H1 (cell line): ENCODE data around the gene KCNQ1. TPM values are rescaled to one million over a fixed set of nuclear protein-coding genes. Genes with fewer than 3 reads are reported as not detected.

ENCODE experiments used
- CTCF ChIA-PET: fragments of 300-600 bp; sonication (Branson Sonifier 250); formaldehyde crosslinking; loops from one replicate; lab custom pipeline; 2021; ENCODE audit not compliant: partially characterized antibody; lab: Charles Lee
- POLR2A ChIA-PET: fragments of 300-600 bp; sonication (Branson Sonifier 250); formaldehyde crosslinking; loops from one replicate; lab custom pipeline; 2021; ENCODE audit warnings: inconsistent platforms; ENCODE audit not compliant: partially characterized antibody; lab: Charles Lee
- DNase-seq, 2 experiments: peaks; one replicate each; pipeline versions ENCODE4 v3.0.0 to v3.0.0-alpha.2; 2010 to 2022; ENCODE audit warnings: low spot score in 2 of 2, low read depth in 1 of 2, mixed read lengths in 1 of 2
- FAIRE-seq: peaks from 2 replicates; lab custom pipeline; 2011; peaks lifted over from hg19 to GRCh38; lab: Jason Lieb, UNC
- H2AFZ ChIP-seq: 2 replicates; pipeline ENCODE4 v1.8.1; 2012; ENCODE audit warnings: low read length, inconsistent platforms
- H2AK5ac ChIP-seq: 2 replicates; pipeline ENCODE4 v1.6.1; 2013; ENCODE audit warnings: low read depth, low read length
- H2BK120ac ChIP-seq: replicated peaks from 2 replicates; pipeline ENCODE3; 2013; ENCODE audit warnings: low read depth, low read length, inconsistent platforms
- H2BK12ac ChIP-seq: 2 replicates; pipeline ENCODE4 v1.6.1; 2013; ENCODE audit warnings: low read depth, low read length
- H2BK15ac ChIP-seq: 2 replicates; pipeline ENCODE4 v1.6.1; 2013; ENCODE audit warnings: low read length
- H2BK20ac ChIP-seq: 2 replicates; pipeline ENCODE4 v1.6.1; 2013; ENCODE audit warnings: low read length
- H2BK5ac ChIP-seq: 2 replicates; pipeline ENCODE4 v1.6.1; 2013; ENCODE audit warnings: low read depth, low read length
- H3K14ac ChIP-seq: 2 replicates; pipeline ENCODE4 v1.6.1; 2013; ENCODE audit warnings: inconsistent platforms; ENCODE audit not compliant: insufficient read length
- H3K18ac ChIP-seq: 2 replicates; pipeline ENCODE4 v1.6.1; 2013; ENCODE audit warnings: low read length; ENCODE audit errors: extremely low read depth
- H3K23ac ChIP-seq: 2 replicates; pipeline ENCODE4 v1.6.1; 2013; ENCODE audit warnings: inconsistent platforms; ENCODE audit not compliant: insufficient read length
- H3K23me2 ChIP-seq: 2 replicates; pipeline ENCODE4 v1.6.1; 2013; ENCODE audit warnings: low read depth, low read length
- H3K27ac ChIP-seq: 2 replicates; pipeline ENCODE4 v1.6.1; 2011; ENCODE audit warnings: low read depth, low read length, inconsistent platforms
- H3K27me3 ChIP-seq, 4 experiments: replicated peaks in 1 of 4; 1 replicate in 1 of 4; 2 replicates in 3 of 4; pipeline versions ENCODE4 v1.6.1 to v1.8.1; 2011 to 2013; ENCODE audit warnings: low read length in 3 of 4, mild to moderate bottlenecking in 3 of 4, inconsistent platforms in 2 of 4, mixed read lengths in 2 of 4, moderate library complexity in 1 of 4; ENCODE audit not compliant: control insufficient read depth in 3 of 4, insufficient read depth in 3 of 4; ENCODE audit errors: extremely low read depth in 1 of 4
- H3K36me3 ChIP-seq, 4 experiments: 2 replicates each; pipeline versions ENCODE4 v1.6.1 to v1.8.1; 2011 to 2013; ENCODE audit warnings: mild to moderate bottlenecking in 4 of 4, low read length in 3 of 4, moderate library complexity in 2 of 4, control low read depth in 1 of 4, inconsistent platforms in 1 of 4; ENCODE audit not compliant: insufficient read depth in 4 of 4, control insufficient read depth in 2 of 4
- H3K4ac ChIP-seq: replicated peaks from 2 replicates; pipeline ENCODE3; 2013; ENCODE audit warnings: low read length, low read depth, mixed read lengths, inconsistent platforms; ENCODE audit not compliant: insufficient read length
- H3K4me1 ChIP-seq, 4 experiments: replicated peaks in 1 of 4; 1 replicate in 1 of 4; 2 replicates in 3 of 4; pipeline versions ENCODE4 v1.6.1 to v1.8.1; 2011 to 2013; ENCODE audit warnings: low read length in 3 of 4, inconsistent platforms in 2 of 4, mixed read lengths in 1 of 4; ENCODE audit not compliant: insufficient read depth in 4 of 4, control insufficient read depth in 3 of 4
- H3K4me2 ChIP-seq, 2 experiments: 2 replicates each; pipeline versions ENCODE4 v1.6.1 to v1.8.1; 2011 to 2013; ENCODE audit warnings: low read depth in 2 of 2, low read length in 2 of 2, control low read depth in 1 of 2, inconsistent platforms in 1 of 2, mild to moderate bottlenecking in 1 of 2; ENCODE audit not compliant: insufficient read depth in 1 of 2
- H3K4me3 ChIP-seq, 4 experiments: fragments of 200-600, 300-600 bp in 1 of 4; sonication (generic), shearing (Covaris generic), sonication (Bioruptor Twin) in 1 of 4; 2 replicates each; pipeline versions ENCODE4 v1.5.1 to v1.8.1; 2011 to 2016; ENCODE audit warnings: low read length in 4 of 4, low read depth in 3 of 4, control low read depth in 2 of 4, inconsistent platforms in 2 of 4, mild to moderate bottlenecking in 2 of 4, mixed read lengths in 1 of 4, moderate library complexity in 1 of 4; ENCODE audit not compliant: insufficient read depth in 2 of 4; ENCODE audit errors: extremely low read depth in 1 of 4
- H3K56ac ChIP-seq: replicated peaks from 2 replicates; pipeline ENCODE3; 2013; ENCODE audit warnings: low read depth, mild to moderate bottlenecking, mixed read lengths, low read length, inconsistent platforms; ENCODE audit not compliant: insufficient read length
- H3K79me1 ChIP-seq: 2 replicates; pipeline ENCODE4 v1.6.1; 2013; ENCODE audit warnings: low read depth, low read length, control low read depth
- H3K79me2 ChIP-seq, 2 experiments: 2 replicates each; pipeline versions ENCODE4 v1.6.1 to v1.8.1; 2012 to 2013; ENCODE audit warnings: low read length in 2 of 2, mild to moderate bottlenecking in 2 of 2, inconsistent platforms in 1 of 2; ENCODE audit not compliant: insufficient read depth in 2 of 2, control insufficient read depth in 1 of 2
- H3K9ac ChIP-seq, 4 experiments: replicated peaks in 1 of 4; 1 replicate in 1 of 4; 2 replicates in 3 of 4; pipeline versions ENCODE4 v1.6.1 to v1.8.1; 2011 to 2013; ENCODE audit warnings: low read depth in 3 of 4, low read length in 3 of 4, control low read depth in 2 of 4, mild to moderate bottlenecking in 2 of 4, moderate library complexity in 2 of 4, inconsistent platforms in 1 of 4; ENCODE audit errors: extremely low read depth in 1 of 4
- H3K9me3 ChIP-seq, 2 experiments: 2 replicates each; pipeline versions ENCODE4 v1.6.1 to v1.8.1; 2012 to 2013; ENCODE audit warnings: mild to moderate bottlenecking in 2 of 2, moderate library complexity in 2 of 2, control low read depth in 1 of 2, inconsistent platforms in 1 of 2, low read depth in 1 of 2, low read length in 1 of 2, mixed read lengths in 1 of 2; ENCODE audit not compliant: insufficient read depth in 2 of 2
- H4K20me1 ChIP-seq, 2 experiments: replicated peaks in 1 of 2; 2 replicates each; pipeline versions ENCODE3 to v1.8.1; 2011 to 2013; ENCODE audit warnings: inconsistent platforms in 2 of 2, low read length in 2 of 2, mild to moderate bottlenecking in 1 of 2; ENCODE audit not compliant: insufficient read depth in 2 of 2, control insufficient read depth in 1 of 2
- H4K5ac ChIP-seq: 2 replicates; pipeline ENCODE4 v1.6.1; 2013; ENCODE audit warnings: low read length, low read depth, mixed read lengths, inconsistent platforms; ENCODE audit not compliant: insufficient read length
- H4K8ac ChIP-seq: 2 replicates; pipeline ENCODE4 v1.8.0; 2013; ENCODE audit warnings: mild to moderate bottlenecking, moderate library complexity, low read length, inconsistent platforms; ENCODE audit not compliant: insufficient read depth; ENCODE audit errors: extremely low read depth
- H4K91ac ChIP-seq: replicated peaks from 2 replicates; pipeline ENCODE3; 2013; ENCODE audit warnings: low read length, mixed read lengths, inconsistent platforms; ENCODE audit not compliant: insufficient read length
- CEBPB ChIP-seq: IDR thresholded peaks from 2 replicates; pipeline ENCODE4 v1.6.1; 2012; ENCODE audit warnings: low read depth, low read length
- EGR1 ChIP-seq: IDR thresholded peaks from 2 replicates; pipeline ENCODE4 v1.6.1; 2011; ENCODE audit warnings: low read depth, low read length, borderline replicate concordance
- POU5F1 ChIP-seq: IDR thresholded peaks from 2 replicates; pipeline ENCODE4 v1.6.1; 2011; ENCODE audit warnings: low read depth, mild to moderate bottlenecking, low read length, moderate library complexity
- RFX5 ChIP-seq: IDR thresholded peaks from 2 replicates; pipeline ENCODE4 v1.6.1; 2011; ENCODE audit warnings: low read depth, low read length, improper control_type of control experiment, borderline replicate concordance
- SP1 ChIP-seq: IDR thresholded peaks from 2 replicates; pipeline ENCODE4 v1.6.1; 2011; ENCODE audit warnings: low read depth, low read length
- SP4 ChIP-seq: IDR thresholded peaks from 2 replicates; pipeline ENCODE4 v1.6.1; 2012; ENCODE audit warnings: low read length, inconsistent platforms
- USF2 ChIP-seq: IDR thresholded peaks from 2 replicates; pipeline ENCODE4 v1.6.1; 2011; ENCODE audit warnings: low read length, improper control_type of control experiment
- WGBS, 2 experiments: shearing (Covaris generic) in 1 of 2; methylation state at CpG; one replicate each; pipeline versions ENCODE4 v1.1.6 to v1.1.7; 2013 to 2015; ENCODE audit warnings: low lambda C conversion rate in 2 of 2, mixed read lengths in 2 of 2, inconsistent platforms in 1 of 2, low coverage in 1 of 2, missing lambda C conversion rate in 1 of 2; ENCODE audit not compliant: insufficient replicate concordance in 2 of 2, insufficient coverage in 1 of 2, insufficient read length in 1 of 2; ENCODE audit errors: extremely low coverage in 1 of 2, missing lambda C conversion rate in 1 of 2; 5-methylcytosine and 5-hydroxymethylcytosine counted together
- polyA plus RNA-seq, 7 experiments: library from polyadenylated mRNA; depleted of rRNA in 3 of 7; stranded (reverse) in 5 of 7; unstranded in 2 of 7; fragments of >200 nt in 5 of 7; fragments of 200-250 nt in 2 of 7; gene quantifications; 1 replicate in 5 of 7; 2 replicates in 1 of 7; 4 replicates in 1 of 7; pipeline versions ENCODE4 v1.2.1 to v1.2.3, GENCODE V29; 2011 to 2013; ENCODE audit warnings: missing spikeins in 2 of 7, mixed read lengths in 2 of 7
- total RNA-seq: library from RNA; stranded (reverse); fragmentation: NEBNext Ultra II Directional; extraction: Animal tissue kit (Norgen Biotek cat#: 25700); gene quantifications from 2 replicates; pipeline ENCODE4 v1.2.1, GENCODE V29; 2021

KCNQ1 gene
- total and polyA plus RNA-seq, 2 of the 8 experiments (the other 6 are each of a cell fraction or from before 2014, with no cell fraction given): 1.9 to 2.0 TPM

- Histone ChIP-seq H3K4ac (no peak overlapping the region), H3K4me3 (no peak overlapping the region), H2BK5ac (no peak overlapping the region), H2BK15ac (no peak overlapping the region), H3K4me2 (no peak overlapping the region), H2AFZ (no peak overlapping the region), H3K14ac (no peak overlapping the region), H3K27me3 (peaks cover 0 to 8% (median 0%) of the 10 kb centered on the region in 4 experiments; a peak in 1 of 7 replicates), H2AK5ac (no peak overlapping the region), H4K8ac (peak overlapping the region; percentile 20), H2BK20ac (no peak overlapping the region), H3K23me2 (peaks cover 19% of the 10 kb centered on the region; the same call in 1 of the 2 replicates), H4K5ac (no peak overlapping the region), H3K36me3 (no peaks in the 10 kb centered on the region), H4K91ac (no peak overlapping the region), H3K27ac (no peak overlapping the region), H3K4me1 (no peaks in the 10 kb centered on the region), H2BK12ac (no peak overlapping the region), H3K9me3 (no peaks in the 10 kb centered on the region; a peak in 1 of 4 replicates), H3K79me1 (no peaks in the 10 kb centered on the region), H3K23ac (no peak overlapping the region), H4K20me1 (peaks cover 0 to 20% of the 10 kb centered on the region in 2 experiments), H3K56ac (no peak overlapping the region), H3K79me2 (no peaks in the 10 kb centered on the region), H3K18ac (no peak overlapping the region), H3K9ac (no peak overlapping the region), H2BK120ac (no peak overlapping the region)
- ChIA-PET CTCF (interaction anchor here (0.7 to 11.5 kb wide), 20 partner anchors 10 to 469 kb away, joined by 3 to 359 read pairs (median 5); partner anchors contain the start of gene TSSC4), POLR2A (interaction anchor here (0.8 kb wide), 1 partner anchor 9 kb away, joined by 3 read pairs; no protein-coding TSS in a partner anchor)
- 93% methylated on average over 13 of the region's 14 CpGs; no CpG with 5 or more reads in 1 of the 2 experiments for WGBS, 2 experiments
- TF ChIP-seq SP1 (no peak), SP4 (no peak), CEBPB (no peak), EGR1 (no peak), POU5F1 (no peak), RFX5 (no peak), USF2 (no peak)
- DNase-seq: no peak
- FAIRE-seq: no peak
Observed at GRCh38 chr11:2426826-2427521, 17.8 kb upstream of the KCNQ1 start.
